Subcutaneous adipose tissue (tissue), 4 donors: ENCODE measurements around the gene HMG20B. TPM values are rescaled to one million over a fixed set of nuclear protein-coding genes. Genes with fewer than 3 reads are reported as not detected.

Source experiments
- CTCF ChIP-seq: fragments of 450-650 bp; IDR thresholded peaks from one replicate; pipeline ENCODE4 v1.5.1; 2016; ENCODE audit warnings: low read depth, mild to moderate bottlenecking, control low read depth, antibody characterized with exemption, moderate library complexity
- total RNA-seq, 4 donors: library from RNA; depleted of rRNA; stranded (reverse); fragments of >200 nt; gene quantifications; one replicate each; pipeline ENCODE4 v1.1.0, GENCODE V29; 2016

Gene HMG20B
- total RNA-seq, 4 donors from 2014 or later: 51.4 to 124 (median 102) TPM

- no peak for TF ChIP-seq CTCF
Measured at GRCh38 chr19:3551792-3552095, 21.0 kb upstream of the HMG20B start.

- TF ChIP-seq CTCF: no peak
Measured at GRCh38 chr19:3554254-3555083, 18.3 kb upstream of the HMG20B start.

GRCh38 chr19:3555653-3556422, 16.9 kb upstream of the HMG20B start:
- TF ChIP-seq CTCF: no peak

- TF ChIP-seq CTCF: no peak
Measured at GRCh38 chr19:3556423-3556977, 16.2 kb upstream of the HMG20B start.

- TF ChIP-seq CTCF: no peak
Measured at GRCh38 chr19:3556978-3557460, 15.7 kb upstream of the HMG20B start.

- TF ChIP-seq CTCF: no peak
Measured at GRCh38 chr19:3557461-3558248, 15.1 kb upstream of the HMG20B start, which contains the start of gene MFSD12. Gene MFSD12 (minus strand): TSS chr19:3557586. CDS start chr19:3557403, 183 bp downstream.
